SK-N-SH (cell line): ENCODE results near the gene ATP2B1.

Experiments
- CTCF ChIP-seq: fragments of 200-600 bp; sonication (generic); IDR thresholded peaks from 2 replicates; pipeline ENCODE4 v1.6.1; 2017; ENCODE audit warnings: antibody characterized with exemption, mild to moderate bottlenecking, moderate library complexity
- GATA2 ChIP-seq: sonication (generic); formaldehyde crosslinking; IDR thresholded peaks from 2 replicates; pipeline ENCODE4 v1.5.0; 2020; ENCODE audit warnings: mild to moderate bottlenecking, missing genetic modification reagents
- NFIC ChIP-seq: IDR thresholded peaks from 2 replicates; pipeline ENCODE4 v1.4.0; 2012; ENCODE audit warnings: borderline replicate concordance
- SMC3 ChIP-seq: IDR thresholded peaks from 2 replicates; pipeline ENCODE4 v1.6.1; 2012; ENCODE audit warnings: low read depth, low read length, improper control_type of control experiment
- TAF1 ChIP-seq: IDR thresholded peaks from 2 replicates; pipeline ENCODE4 v1.6.1; 2012; ENCODE audit warnings: low read depth, mild to moderate bottlenecking, low read length, moderate library complexity, borderline replicate concordance
- USF2 ChIP-seq: fragments of 150-350 bp; IDR thresholded peaks from 2 replicates; pipeline ENCODE4 v1.6.1; 2017; ENCODE audit warnings: antibody characterized with exemption, low read length, low read depth, borderline replicate concordance
- TF ChIP-seq, protein P1 (sequence below): IDR thresholded peaks from 2 replicates; pipeline ENCODE4; 2012

DNA sequence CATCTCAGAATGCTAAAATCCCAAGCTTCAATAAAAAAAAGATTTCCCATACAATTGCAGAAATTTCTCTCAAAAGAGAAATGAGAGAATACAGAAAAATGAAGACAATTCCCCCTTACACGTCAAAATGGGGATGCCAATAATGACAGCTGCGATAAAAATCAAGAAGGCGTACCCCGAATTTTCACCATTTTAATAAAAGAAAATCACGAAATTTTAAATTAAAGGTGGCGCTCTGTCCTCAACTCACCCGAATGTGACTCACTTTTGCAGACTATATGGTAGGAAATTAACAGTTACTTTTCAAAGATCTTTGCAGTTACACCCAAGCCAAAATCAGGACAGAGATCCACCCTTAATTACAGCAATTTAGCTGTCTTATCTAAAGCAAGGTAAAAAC lies 2.1 kb downstream of the ATP2B1 start:
- no peak for TF ChIP-seq GATA2
- TF ChIP-seq CTCF: 0 out of 2 replicates have a peak, but pooled peaks have one; percentile 6
- TF ChIP-seq TAF1: no peak
- no peak for TF ChIP-seq SMC3
- TF ChIP-seq, protein P1, sequence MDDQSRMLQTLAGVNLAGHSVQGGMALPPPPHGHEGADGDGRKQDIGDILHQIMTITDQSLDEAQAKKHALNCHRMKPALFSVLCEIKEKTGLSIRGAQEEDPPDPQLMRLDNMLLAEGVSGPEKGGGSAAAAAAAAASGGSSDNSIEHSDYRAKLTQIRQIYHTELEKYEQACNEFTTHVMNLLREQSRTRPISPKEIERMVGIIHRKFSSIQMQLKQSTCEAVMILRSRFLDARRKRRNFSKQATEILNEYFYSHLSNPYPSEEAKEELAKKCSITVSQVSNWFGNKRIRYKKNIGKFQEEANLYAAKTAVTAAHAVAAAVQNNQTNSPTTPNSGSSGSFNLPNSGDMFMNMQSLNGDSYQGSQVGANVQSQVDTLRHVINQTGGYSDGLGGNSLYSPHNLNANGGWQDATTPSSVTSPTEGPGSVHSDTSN: no peak
- no peak for TF ChIP-seq USF2
- no peak for TF ChIP-seq NFIC
